ENCODE measurements around the gene WIPF1. TPM values are rescaled to one million over a fixed set of nuclear protein-coding genes. Genes with fewer than 3 reads are reported as not detected.
A peak's percentile ranks its signal among the peaks of the same experiment; 100 is the strongest.

The WIPF1 gene
- total RNA-seq, 2 donors from 2014 or later = 6.7 to 21.4 TPM

GRCh38 chr2:174633623-174633930 lies 36.0 kb upstream of the WIPF1 start:
- peak overlapping the region; percentile 33 to 57 for H3K9ac ChIP-seq (ENCODE audit: low read depth in 2 of 2, low read length in 2 of 2)
- no peak for DNase-seq
- no peaks in the 10 kb centered on the region for H3K27me3 ChIP-seq
- peak overlapping the region; percentile 10 for H3K4me3 ChIP-seq
- peak overlapping the region; percentile 65 for H3K27ac ChIP-seq
- no peaks in the 10 kb centered on the region for H3K4me1 ChIP-seq
- no peaks in the 10 kb centered on the region for H3K9me3 ChIP-seq
- TF ChIP-seq, protein P1, sequence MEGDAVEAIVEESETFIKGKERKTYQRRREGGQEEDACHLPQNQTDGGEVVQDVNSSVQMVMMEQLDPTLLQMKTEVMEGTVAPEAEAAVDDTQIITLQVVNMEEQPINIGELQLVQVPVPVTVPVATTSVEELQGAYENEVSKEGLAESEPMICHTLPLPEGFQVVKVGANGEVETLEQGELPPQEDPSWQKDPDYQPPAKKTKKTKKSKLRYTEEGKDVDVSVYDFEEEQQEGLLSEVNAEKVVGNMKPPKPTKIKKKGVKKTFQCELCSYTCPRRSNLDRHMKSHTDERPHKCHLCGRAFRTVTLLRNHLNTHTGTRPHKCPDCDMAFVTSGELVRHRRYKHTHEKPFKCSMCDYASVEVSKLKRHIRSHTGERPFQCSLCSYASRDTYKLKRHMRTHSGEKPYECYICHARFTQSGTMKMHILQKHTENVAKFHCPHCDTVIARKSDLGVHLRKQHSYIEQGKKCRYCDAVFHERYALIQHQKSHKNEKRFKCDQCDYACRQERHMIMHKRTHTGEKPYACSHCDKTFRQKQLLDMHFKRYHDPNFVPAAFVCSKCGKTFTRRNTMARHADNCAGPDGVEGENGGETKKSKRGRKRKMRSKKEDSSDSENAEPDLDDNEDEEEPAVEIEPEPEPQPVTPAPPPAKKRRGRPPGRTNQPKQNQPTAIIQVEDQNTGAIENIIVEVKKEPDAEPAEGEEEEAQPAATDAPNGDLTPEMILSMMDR (IDR thresholded peaks at IDR 0.05) = no peak
- no peaks in the 10 kb centered on the region for H3K36me3 ChIP-seq
- intact Hi-C loops (cut with DNase I) = no loop called here

- Histone ChIP-seq H3K4me3 (peak overlapping the region; percentile 10), H3K4me1 (no peaks in the 10 kb centered on the region), H3K36me3 (no peaks in the 10 kb centered on the region), H3K27me3 (no peaks in the 10 kb centered on the region), H3K27ac (peak overlapping the region; percentile 65), H3K9me3 (no peaks in the 10 kb centered on the region), H3K9ac (ENCODE audit: low read depth in 2 of 2, low read length in 2 of 2) (peak overlapping the region; percentile 33 to 57)
- intact Hi-C loops (cut with DNase I) = no loop called here
- TF ChIP-seq, protein P1 (IDR thresholded peaks at IDR 0.05) = no peak
- DNase-seq = no peak
Observed at GRCh38 chr2:174632841-174633622, 35.4 kb upstream of the WIPF1 start.

DNA sequence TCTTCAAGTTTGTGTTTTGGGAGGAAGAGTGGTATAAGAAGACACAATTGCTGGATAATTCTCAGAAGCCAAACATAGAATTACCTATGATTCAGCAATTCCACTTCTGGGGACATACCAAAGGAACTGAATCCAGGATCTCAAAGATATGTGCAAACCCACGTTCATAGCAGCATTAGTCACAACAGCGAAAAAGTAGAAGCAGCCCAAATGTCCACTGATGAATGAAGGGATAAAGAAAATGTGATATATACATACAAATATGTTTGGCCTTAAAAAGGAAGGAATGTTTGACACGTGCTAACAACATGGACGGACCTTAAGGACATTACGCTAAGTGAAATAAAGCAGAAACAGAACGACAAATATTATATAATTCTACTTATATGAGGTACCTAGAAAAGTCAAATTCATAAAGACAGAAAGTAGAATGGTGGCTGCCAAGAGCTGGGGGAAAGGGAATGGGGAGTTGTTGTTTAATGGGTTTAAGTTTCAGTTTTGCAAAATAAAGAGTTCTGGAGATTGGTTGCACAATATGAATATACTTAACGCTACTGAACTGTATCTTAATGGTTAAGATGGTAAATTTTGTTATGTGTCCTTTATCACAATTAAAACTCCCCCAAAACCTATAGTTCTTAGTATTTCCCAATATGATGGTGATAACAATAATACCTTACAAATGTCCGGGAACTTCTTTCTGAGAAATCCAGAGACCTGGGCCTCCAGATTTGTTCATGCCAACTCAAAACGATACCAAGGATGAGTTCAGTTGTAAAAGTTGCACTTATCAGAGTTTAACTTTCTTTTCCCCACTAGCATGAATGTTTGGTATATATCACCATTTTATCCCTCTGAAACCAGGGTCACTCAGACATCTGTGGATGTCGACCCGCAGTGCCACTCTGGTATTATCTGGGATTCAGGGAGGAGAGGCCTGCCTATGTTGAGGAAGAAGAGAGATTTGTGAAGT lies 33.7 kb upstream of the WIPF1 start:
- no peaks in the 10 kb centered on the region for H3K27me3 ChIP-seq
- intact Hi-C loops (cut with DNase I) = no loop called here
- H3K4me1 ChIP-seq = no peaks in the 10 kb centered on the region
- H3K4me3 ChIP-seq = no peak overlapping the region
- H3K9ac ChIP-seq (ENCODE audit: low read depth in 2 of 2, low read length in 2 of 2) = no peak overlapping the region
- TF ChIP-seq, protein P1 (IDR thresholded peaks at IDR 0.05) = no peak
- H3K36me3 ChIP-seq = no peaks in the 10 kb centered on the region
- H3K9me3 ChIP-seq = no peaks in the 10 kb centered on the region
- DNase-seq = no peak
- H3K27ac ChIP-seq = no peak overlapping the region

GRCh38 chr2:174630107-174630506 lies 32.5 kb upstream of the WIPF1 start:
- no peaks in the 10 kb centered on the region for H3K27me3 ChIP-seq
- intact Hi-C loops (cut with DNase I) = no loop called here
- H3K27ac ChIP-seq = no peak overlapping the region

GRCh38 chr2:174629506-174629905 lies 31.9 kb upstream of the WIPF1 start:
- TF ChIP-seq, protein P1 (IDR thresholded peaks at IDR 0.05) = no peak
- no peaks in the 10 kb centered on the region for H3K36me3 ChIP-seq
- H3K27ac ChIP-seq = no peak overlapping the region
- no peak for DNase-seq
- no peak overlapping the region for H3K9ac ChIP-seq (ENCODE audit: low read depth in 2 of 2, low read length in 2 of 2)
- no peaks in the 10 kb centered on the region for H3K27me3 ChIP-seq
- H3K4me1 ChIP-seq = no peaks in the 10 kb centered on the region
- intact Hi-C loops (cut with DNase I) = no loop called here
- H3K9me3 ChIP-seq = no peaks in the 10 kb centered on the region
- no peak overlapping the region for H3K4me3 ChIP-seq

More at GRCh38 chr2:174630107-174630506, 32.5 kb upstream of the WIPF1 start:
- Histone ChIP-seq H3K9me3 (no peaks in the 10 kb centered on the region), H3K4me1 (no peaks in the 10 kb centered on the region), H3K36me3 (no peaks in the 10 kb centered on the region), H3K9ac (ENCODE audit: low read depth in 2 of 2, low read length in 2 of 2) (no peak overlapping the region), H3K4me3 (no peak overlapping the region)
- DNase-seq = no peak
- TF ChIP-seq, protein P1 (IDR thresholded peaks at IDR 0.05) = no peak

Measured in colonic mucosa (tissue), 4 donors.